KBM-7 (cell line): ENCODE results near the gene LAMB1.
A peak's percentile ranks its signal among the peaks of the same experiment; 100 is the strongest.
"Not testable (repeated sequence)": the region's sequence is repeated elsewhere in the genome, so short reads cannot be mapped to it uniquely, and the experiment has no call there.

ENCODE experiments used
- DNase-seq: peaks from one replicate; pipeline ENCODE4 v3.0.0-alpha.2; 2015
- in situ Hi-C: fragments of 300-500 bp; cut with MboI; formaldehyde crosslinking; loops from 2 replicates; pipeline ENCODE4 v1.14.3; 2020; ENCODE audit warnings: low sequenced_read_pairs, low pct_unique_long_range_greater_than_20kb, mixed read lengths

LAMB1 gene

DNA sequence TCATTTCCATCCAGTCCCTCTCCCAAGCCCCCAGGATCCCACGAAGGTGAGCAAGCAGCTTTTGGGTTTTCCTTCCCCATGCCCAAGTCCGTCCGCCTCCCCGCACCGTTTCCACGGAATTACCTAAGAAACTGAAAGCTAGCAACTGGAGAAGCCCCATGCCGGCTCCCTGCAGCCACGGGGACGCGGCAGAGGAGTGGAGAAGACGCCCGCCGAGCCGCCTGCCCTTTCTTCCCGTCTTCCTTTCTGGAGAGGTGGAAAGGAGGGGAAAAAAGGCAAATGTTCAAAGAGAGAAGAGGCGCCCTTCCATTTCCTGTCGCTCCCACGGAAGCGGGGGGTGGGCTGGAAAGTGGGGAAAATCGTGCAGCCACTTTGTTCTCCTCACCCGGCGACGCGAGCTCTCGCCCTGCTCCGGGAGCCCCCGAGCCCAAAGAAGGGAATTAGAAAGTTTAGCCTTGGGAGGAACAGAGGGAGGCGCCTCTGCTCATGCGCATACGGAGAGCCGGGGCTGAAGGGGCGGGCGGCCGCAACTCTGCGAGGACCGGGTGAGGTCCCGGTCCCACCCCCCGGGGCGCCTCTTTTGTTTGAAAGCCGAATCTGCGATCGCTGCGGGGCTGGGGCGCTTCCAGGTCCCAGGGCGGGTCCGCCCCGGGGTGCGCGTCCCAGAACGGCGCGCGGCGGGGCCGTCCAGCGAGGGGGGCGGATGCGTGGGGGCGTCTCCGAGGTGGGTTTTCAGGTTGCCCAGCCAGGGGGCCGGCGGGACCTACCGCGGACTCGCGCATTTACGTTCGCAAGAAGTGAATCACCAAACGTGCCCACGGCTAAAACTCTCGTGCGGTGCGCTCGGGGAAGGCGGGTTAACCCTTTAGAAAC lies at the start of gene LAMB1:
Gene LAMB1, minus strand, starts transcription at position 436 of the 873 bp plus-strand sequence. Its CDS starts 276 bp downstream, at position 160.
- in situ Hi-C loops, result no loop called here
- DNase-seq, result peak; percentile 73

DNA sequence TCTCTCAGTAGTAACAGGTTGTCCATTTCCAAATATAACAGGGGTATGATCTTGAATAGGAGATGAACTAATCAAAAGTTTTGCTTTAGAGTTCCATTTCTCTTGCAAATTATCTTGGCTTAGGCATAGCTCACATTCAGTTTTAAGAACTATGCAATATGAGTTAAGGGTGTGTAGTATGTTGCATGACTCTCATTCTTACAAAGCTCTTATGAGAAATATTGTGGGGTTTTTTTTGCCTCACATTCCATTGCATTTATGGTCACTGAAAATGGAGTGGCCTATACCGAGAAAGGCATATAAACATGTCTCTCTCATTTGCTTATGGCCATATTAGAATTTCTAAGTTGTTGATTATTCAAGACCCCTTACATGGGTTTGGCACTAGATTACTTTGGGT lies 48.5 kb upstream of the LAMB1 start:
- in situ Hi-C loops, result no loop called here

DNA sequence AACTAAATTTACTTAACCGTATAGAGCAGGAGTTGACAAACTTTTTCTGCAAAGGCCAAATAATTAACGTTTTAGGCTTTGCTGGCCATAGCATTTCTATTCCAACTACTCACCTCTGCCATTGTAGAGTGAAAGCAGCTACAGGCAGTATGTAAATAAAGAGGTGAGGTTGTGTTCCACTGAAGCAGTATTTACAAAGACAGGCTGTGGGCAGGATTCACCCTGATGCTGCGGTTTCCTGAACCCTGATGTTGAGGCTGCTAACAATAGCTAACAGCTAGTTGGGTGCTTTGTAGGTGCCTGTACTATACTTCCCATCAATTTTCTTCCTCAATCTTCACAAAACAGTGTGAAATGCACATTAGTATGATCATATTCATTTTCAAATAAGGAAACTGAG lies 47.0 kb upstream of the LAMB1 start:
- DNase-seq, result no peak
- in situ Hi-C loops, result no loop called here

More for the DNA sequence above, 48.5 kb upstream of the LAMB1 start:
- no peak for DNase-seq

DNA sequence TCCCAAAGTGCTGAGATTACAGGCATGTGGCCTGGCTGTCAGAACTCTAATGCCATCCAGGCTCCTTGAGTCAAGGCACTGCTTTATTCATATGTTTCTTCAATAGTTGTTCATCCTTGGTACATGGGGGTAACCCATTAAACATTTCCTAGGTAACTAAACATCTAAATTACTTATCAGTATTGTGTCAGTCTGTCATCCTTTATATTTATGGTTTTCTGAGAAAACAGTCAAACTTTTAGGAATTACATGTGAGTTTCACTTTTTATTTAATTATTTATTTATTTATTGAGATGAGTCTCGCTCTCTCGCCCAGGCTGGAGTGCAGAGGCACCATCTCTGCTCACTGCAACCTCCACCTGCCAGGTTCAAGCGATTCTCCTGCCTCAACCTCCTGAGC lies 45.5 kb upstream of the LAMB1 start:
- in situ Hi-C loops, result no loop called here
- no peak for DNase-seq

DNA sequence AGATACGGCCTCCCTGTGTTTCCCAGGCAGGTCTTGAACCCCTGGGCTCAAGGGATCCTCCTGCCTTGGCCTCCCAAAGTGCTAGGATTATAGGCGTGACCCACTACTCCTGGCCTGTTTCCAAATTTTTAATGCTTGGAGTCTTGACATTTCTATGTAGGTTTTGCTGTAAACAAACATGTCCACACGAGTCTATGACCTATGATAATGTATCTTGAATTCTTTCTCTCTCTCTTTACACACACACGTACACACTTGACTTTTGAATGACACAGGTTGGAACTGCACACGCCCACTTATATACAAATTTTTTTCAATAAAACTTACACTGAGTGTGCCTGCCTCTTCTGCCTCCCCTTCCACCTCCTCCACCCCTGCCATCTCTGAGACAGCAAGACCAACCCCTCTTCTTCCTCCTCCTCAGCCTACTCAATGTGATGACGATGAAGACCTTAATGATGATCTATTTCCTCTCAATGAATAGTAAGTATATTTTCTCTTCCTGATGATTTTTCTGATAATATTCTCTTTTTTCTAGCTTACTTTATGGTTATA lies 44.1 kb upstream of the LAMB1 start:
- peak; percentile 9 for DNase-seq
- in situ Hi-C loops, result no loop called here

DNA sequence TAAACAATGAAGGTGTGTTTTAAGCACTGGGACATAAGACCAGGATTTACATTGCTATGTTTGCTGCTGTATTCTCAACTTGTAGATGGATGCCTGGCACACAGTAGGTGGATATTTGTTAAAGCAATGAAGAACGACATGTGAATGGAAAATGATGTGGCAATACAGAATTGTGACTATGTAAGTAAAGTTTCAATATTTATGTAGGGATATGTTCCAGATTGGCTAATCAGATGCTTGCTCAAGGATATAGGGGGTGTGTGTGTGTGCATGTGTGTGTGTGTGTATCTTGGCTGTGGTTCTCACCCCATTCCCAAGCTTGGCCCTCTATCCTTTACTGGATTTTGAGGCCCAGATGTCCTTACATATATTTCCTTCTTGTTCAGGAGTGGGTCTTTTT lies 42.7 kb upstream of the LAMB1 start:
- in situ Hi-C loops, result no loop called here
- no peak for DNase-seq

DNA sequence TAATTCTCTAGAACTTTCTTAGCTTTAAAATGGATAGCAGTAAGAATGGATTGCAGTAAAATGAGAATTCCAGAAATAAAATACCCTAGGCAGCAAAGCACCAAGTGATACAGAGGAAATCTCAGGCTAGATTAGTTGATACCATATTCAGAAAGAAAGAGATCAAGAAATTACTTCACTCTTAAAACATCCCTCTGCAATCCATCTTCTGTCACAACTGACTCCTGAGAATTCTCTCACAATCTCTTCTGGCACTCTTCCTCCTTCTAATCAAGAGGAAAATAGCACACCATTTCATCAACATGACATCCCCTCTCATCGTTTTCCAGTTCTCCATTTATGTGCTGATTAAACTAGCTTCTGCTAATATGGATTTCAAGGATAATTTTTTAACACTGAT lies 42.2 kb upstream of the LAMB1 start:
- in situ Hi-C loops, result no loop called here
- no peak for DNase-seq

DNA sequence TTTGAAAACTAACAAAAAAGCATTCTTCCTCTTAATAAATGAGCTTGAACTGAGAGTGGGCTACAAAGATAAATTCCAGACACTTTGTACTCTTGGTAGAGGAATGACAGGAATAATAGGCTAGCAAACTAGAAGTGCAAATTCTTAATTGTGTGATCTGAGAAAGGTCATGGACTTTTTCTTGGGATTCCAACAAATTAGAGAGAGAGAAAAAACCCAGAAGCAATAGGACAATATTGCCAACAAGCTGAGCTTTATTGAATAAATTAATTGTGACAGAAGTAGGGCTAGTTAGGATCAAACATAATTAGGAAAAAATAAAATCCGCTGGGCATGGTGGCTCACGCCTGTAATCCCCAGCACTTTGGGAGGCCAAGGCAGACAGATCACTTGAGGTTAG lies 41.4 kb upstream of the LAMB1 start:
- in situ Hi-C loops, result no loop called here
- DNase-seq, result no peak

DNA sequence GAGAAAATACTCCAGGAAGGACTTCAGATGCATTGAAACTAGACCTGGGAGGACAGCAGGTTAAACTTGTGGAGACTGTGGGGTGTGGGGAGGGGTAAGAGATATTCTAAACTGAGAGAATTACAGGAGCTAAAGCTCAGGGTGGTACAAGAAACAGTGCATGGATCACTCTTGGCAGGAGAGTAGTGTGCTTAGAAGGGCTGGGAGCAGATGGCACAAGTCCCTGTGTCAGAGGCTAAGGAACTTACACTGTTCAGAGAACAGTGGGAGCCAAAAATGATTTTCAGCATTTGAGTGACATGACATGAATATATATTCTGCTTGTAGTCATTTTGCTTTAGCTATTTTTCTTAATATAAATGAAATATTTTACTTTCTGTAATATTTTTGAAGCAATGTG lies 36.0 kb upstream of the LAMB1 start:
- in situ Hi-C loops, result no loop called here
- no peak for DNase-seq

DNA sequence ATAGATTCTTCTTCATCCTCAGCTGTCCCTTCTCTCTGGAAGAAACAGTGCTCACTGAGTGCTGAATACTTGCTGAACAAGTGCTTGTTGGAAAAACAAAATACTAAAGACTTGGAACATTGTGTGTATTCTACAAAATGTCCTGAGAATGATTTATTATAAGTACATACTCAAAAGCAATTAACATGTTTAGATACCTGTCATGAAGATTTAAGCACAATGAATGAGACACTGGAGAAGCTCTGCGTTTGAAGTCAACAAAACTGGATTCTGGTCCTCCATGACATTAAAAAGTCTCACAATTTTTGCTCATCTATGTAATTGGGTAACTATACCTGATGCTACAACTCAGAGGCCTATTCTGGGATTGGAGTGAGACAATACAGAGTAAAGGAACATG lies 34.8 kb upstream of the LAMB1 start:
- DNase-seq, result no peak
- in situ Hi-C loops, result no loop called here

DNA sequence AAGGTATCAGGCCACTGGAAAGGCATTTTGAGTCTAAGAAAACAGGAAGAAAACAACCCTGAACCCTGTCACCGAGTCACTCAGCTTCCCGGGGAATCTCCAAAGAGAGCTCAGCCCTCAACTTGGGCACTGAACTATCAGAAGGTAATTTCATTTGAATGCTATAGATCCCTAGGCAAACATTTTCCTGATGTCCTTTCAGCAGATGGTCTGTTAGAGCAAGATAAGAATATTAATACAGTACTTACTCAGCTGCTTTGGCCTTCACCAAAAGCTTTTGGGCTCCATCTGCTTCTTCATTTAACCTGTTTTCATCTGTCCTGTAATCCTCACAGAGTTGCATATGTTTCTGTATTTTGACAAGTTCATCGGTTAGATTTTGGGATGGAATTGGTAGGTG lies 34.2 kb upstream of the LAMB1 start:
- in situ Hi-C loops, result no loop called here
- no peak for DNase-seq

DNA sequence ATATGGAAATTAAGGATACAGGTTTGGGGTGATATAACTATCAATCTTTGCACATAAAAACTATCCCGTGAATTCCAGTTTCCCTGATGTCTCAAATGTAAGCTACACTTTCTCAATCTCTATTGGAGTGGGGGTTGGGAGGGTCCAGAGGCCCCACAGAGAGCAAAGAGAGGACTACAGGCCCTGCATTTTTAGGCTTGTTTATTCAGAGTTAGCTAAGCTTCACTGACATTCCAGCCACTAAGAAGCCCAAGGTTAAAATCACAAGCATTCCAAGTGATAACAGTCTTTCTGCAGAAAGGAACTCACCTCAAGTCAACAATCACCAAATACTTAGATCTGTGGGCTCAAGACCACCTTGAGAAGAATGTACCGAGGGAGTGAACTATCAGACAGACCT lies 31.6 kb upstream of the LAMB1 start:
- in situ Hi-C loops, result no loop called here
- no peak for DNase-seq

DNA sequence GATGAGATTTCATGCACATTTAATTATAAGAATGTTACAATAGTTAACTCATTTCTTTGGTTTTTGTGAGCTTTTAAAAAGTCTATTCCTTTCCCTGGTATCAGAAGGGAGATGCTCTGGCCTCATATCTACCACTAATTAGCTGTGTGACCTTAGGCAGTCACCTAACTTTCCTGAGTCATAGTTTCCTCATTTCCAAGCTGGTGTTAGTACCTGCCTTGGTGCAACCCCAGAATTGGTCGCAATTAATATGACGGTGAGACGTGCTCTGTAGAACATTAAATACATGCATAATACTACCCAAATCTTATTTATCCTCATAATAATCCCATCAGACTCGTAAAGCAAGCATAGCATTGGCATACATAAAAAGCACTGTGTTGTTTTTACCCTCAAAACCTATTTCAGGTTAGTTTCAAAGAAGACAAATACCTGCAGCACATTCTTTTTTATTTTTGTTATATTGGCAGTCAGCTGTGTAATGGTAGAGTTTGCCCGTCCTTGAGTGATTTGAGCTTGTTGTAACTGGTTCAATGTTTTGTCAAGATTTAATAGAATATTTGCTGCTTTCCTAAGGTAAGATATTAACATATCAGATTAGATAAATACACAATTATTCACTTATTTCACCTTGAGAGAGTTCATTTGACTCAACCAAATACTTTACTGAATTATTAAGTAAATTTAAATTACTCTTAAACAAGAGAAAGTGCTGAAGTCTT lies 31.0 kb upstream of the LAMB1 start:
- no peak for DNase-seq
- in situ Hi-C loops, result no loop called here

DNA sequence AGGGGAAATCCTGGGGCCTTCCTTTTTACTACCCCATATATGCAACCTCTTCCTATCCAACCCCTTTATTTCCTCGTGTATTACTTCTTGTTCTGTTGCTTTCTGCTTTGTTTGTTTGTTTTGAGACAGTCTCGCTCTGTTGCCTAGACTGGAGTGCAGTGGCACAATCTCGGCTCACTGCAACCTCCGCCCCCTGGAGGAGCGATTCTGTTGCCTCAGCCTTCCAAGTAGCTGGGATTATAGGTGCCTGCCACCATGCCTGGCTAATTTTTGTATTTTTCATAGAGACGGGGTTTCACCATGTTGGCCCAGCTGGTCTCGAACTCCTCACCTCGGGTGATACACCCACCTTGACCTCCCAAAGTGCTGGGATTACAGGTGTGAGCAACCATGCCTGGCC lies 30.3 kb upstream of the LAMB1 start:
- in situ Hi-C loops, DNase-seq: not testable (repeated sequence)

DNA sequence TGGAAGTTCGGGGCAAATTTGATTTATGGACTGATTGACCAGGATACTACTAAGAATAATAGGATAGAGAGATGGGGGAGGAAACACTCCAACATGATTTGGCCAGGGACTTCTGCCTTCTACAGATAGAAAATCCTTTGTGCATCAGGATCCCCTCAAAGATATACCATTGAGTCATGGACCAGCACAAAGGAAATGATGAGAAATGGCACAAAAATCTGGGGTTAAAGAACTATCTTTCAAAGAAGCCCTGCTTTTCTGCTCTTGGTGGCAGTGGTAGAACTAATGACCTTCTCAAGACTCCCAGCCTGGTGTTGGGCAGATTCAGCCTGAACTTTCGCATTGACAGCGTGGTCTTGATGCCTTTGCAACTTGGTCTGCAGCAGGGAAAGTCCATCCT lies 27.6 kb upstream of the LAMB1 start:
- in situ Hi-C loops, result no loop called here

DNA sequence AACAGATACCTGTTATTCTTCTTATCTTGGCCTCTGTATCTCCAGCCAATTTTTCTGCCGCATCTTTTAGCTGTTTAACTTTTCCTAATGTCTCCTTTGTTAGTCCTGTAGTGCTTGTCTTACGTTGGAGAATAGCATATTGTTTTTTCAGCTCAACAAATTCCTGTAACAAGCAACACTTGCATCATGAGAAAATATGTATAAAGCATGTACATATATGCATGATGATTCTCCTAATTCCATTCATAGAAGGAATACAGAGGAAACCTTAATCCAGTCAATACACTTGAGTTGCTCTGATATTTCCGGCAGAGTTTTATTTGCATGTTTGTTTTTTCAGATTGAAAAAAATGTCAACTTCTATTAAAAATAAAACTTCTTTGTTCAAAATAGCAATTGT lies 26.1 kb upstream of the LAMB1 start:
- in situ Hi-C loops, result no loop called here
- DNase-seq, result no peak

More for the DNA sequence above, 27.6 kb upstream of the LAMB1 start:
- no peak for DNase-seq

DNA sequence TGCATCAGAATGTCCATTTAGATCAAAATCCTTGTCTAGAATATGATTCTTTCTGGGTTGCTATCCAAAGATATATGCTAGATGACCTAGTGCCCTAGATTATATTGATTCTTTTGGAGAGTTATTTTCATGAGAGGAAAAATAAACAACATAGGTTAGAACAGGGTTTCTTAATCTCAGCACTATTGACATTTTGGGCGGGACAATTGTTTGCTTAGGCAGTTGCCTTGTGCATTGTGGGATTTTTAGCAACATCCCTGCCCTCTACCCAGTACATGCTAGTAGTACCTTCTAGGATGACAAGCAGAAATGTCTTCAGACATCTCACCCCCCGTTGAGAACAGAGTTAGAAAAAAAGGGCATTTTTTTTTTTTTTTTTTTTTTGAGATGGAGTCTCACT lies 25.1 kb upstream of the LAMB1 start:
- in situ Hi-C loops, result no loop called here
- DNase-seq, result no peak

DNA sequence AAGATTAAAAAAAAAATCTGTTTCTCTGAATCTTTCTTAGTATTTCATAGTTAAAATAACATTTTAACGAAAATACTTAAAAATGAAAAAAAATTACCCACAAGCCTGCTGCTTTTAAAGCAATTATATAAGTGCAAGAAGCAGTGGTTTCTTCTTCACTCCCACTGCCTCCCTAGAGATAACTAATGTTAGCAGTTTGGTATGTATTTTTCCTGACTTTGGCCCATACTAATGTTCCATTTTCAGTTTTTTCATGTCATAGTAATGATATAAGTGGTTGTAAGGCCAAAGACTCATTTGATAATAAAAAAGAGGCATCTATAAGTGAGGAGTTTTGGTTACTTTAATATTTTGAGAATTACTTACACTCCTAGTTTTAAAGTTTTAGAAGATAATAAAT lies 24.3 kb upstream of the LAMB1 start:
- DNase-seq, result no peak
- in situ Hi-C loops, result no loop called here

DNA sequence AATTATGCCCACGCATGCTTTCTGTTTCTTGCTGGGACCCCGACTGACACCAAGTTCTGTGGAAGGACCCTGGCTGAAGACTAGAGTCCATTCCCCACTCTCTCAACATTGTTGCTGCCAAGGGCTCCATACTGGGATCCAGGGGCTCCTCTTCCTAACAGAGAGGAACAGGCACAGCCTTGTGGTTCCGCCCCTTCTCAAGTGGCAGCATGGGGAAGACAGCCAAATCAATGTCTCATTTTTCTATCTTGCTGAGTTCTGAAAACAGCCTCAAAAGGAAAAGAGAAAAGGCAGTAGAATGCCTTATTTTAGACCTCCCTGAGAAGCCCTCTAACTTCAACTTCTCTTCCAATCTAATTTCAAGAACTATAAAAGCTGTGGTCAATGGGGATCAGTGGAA lies 23.7 kb upstream of the LAMB1 start:
- in situ Hi-C loops, result no loop called here
- DNase-seq, result no peak

DNA sequence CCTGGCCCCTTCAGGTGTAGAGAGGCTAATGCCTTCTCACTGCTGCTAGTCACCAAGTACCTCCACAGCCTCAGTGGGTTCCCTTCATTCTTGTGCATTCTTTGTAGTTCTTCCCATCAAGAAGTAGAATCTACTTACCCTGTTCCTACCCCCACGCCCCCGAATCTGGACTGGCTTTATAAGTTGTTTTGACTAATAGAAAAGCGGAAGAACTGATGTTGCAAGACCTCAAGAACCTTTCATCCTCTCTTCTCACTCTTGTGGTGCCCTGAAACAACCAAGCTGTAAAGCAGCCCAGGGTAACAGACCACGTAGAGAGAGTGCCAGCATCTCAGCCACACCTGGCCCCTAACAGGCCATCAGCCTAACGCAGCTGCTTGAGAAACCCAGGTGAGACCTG lies 23.2 kb upstream of the LAMB1 start:
- DNase-seq, result peak; percentile 15
- in situ Hi-C loops, result no loop called here
